Activated T-cell treated with anti-CD3 and anti-CD28 coated beads for 24 hours (primary cell): ENCODE results near the gene CFAP251.
A peak's percentile ranks its signal among the peaks of the same experiment; 100 is the strongest.
"Not testable (repeated sequence)": the region's sequence is repeated elsewhere in the genome, so short reads cannot be mapped to it uniquely, and the experiment has no call there.

Experiments
- DNase-seq: peaks from one replicate; pipeline ENCODE4 v3.0.0-alpha.2; 2020; ENCODE audit warnings: low read depth

The CFAP251 gene, protein sequence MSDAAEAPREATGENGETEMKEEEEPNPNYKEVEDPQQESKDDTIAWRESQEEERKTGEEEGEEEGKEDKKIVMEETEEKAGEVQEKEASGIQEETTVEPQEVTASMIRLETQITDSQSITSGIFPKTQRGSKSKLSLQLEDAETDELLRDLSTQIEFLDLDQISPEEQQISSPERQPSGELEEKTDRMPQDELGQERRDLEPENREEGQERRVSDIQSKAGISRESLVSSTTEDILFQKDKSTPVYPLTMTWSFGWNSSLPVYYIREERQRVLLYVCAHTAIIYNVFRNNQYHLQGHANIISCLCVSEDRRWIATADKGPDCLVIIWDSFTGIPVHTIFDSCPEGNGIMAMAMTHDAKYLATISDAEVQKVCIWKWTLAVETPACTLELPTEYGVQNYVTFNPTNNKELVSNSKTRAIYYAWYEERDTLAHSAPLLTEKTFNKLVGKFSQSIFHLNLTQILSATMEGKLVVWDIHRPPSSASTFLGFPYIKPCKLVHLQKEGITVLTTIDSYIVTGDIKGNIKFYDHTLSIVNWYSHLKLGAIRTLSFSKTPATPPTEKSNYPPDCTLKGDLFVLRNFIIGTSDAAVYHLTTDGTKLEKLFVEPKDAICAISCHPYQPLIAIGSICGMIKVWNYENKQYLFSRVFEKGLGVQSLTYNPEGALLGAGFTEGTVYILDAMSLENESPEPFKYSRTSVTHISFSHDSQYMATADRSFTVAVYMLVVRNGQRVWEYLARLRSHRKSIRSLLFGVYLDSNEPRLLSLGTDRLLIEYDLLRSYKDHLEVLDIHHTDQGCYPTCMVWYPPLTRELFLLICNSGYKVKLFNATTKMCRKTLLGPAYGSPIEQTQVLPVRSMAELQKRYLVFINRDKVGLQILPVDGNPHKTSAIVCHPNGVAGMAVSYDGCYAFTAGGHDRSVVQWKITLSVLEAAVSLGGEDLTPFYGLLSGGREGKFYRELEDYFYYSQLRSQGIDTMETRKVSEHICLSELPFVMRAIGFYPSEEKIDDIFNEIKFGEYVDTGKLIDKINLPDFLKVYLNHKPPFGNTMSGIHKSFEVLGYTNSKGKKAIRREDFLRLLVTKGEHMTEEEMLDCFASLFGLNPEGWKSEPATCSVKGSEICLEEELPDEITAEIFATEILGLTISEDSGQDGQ

DNA sequence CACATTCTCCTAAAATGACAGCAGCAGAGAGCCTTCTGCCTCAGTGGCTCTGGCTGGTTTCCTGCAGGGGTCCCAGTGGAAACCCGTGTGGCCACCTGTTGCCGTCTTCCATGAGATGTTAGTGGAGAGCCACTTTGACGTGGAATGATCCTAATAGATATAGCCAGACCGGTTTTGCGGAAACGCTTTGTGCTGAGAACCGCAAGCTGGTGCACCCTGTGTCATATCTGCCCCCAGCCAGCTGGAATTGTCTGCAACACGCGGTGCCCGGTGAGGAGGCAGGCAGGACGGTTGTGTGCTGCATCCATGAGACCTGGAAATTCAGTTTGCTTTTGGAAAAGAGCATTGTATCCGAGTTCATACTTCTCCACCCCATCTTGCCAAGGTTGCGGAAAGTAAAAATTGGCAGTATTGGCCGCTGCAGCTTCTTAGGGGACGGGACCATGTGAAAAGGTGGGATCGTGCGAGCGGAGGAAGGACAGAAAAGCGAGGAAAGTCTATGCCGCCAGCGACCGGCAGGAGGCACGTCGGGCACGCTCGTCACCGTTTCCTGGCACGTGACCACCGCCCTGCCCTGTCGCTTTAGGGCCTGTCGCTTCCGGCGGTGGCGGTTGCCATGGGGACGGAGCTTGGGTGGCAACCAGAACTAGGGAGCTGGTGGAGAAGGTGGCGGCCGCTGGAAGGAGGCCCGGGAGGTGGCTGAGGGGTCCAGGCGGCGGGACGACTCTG, at the start of gene CFAP251:
TSS of gene CFAP251 (plus strand) at position 643 of the 729 bp plus-strand sequence. CDS start 2,714 bp downstream, outside the sequence.
- DNase-seq = peak; percentile 91

DNA sequence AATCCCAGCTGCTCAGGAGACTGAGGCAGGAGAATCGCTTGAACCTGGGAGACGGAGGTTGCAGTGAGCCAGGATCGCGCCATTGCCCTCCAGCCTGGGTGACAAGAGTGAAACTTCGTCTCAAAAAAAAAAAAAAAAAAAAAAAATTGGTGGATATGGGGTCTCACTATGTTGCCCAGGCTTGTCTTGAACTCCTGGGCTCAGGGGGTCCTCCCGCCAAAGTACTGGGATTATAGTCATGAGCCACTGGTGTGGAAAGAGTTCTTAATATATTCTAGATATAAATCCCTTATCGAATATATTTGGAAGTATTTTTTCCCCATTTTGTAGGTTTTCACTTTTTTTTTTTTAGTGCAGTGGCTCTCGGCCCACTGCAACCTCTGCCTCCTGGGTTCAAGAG, 49.2 kb upstream of the CFAP251 start:
- DNase-seq = not testable (repeated sequence)

DNA sequence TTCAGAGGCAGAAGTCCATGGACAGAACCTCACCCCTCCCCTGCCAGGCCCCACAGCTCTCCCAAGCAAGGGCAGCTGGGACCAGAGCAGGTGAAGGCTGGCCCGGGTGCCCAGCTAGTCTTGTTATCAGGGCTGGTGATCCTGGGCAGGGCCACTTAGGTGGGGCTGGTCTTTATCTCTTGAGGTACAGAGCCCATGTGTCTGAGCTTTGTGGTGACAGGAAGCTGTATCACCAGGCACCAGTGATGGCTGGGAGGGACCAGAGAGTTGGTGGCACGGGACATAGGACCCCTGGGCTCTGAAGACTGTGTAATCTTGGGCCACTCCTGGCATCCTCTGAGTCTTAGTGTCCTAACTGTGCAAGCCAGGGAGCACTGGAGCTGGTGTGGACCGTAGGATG, 46.9 kb upstream of the CFAP251 start:
- DNase-seq = no peak

DNA sequence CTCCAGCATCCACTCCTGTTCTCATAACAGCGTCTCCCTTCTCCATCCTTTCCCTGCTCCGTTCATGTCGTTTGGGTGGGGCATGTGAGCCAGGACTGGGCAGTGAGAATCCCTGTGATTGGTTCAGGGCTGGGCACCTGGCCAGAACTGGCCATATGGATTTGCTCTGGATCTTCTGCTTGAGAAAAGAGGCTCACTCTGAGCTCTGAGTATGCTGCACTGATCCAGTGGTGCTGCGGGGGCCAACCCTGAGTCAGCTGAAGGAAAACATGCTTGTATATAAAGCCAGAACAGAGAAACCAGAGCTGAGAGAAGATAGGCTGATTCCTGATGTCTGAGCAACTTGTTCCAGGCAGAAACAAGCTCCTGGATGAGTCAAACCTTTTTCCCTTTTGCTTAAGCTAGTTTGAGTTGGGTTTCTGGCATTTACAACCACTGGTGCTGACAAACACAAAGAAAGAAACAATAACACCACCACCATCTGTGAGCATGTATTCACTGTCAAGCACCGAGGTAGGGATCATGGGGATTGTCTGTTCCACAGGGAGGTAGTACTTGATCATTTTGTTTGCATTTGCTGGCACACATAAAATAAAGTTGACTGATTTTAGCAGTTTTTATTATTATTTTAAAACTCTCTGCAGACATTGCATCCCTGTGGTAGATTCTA, 45.7 kb upstream of the CFAP251 start:
- DNase-seq = no peak

DNA sequence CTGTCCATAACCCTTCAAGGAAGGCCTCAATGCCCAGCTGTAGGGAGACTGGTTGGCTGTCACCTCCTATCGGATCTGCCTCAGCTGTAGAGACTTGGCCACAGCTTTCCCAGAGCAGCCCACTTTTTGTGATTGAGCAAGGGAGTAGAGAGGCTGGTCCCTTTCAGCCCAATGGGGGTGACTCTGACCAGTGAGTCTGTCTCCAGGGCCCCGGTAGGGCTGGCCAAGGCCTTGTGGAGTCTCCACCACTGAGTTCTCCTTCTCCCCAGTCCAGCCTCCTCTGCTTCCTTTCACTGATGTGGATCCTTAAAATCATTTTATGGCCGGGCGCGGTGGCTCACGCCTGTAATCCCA, 45.2 kb upstream of the CFAP251 start:
- DNase-seq = no peak

DNA sequence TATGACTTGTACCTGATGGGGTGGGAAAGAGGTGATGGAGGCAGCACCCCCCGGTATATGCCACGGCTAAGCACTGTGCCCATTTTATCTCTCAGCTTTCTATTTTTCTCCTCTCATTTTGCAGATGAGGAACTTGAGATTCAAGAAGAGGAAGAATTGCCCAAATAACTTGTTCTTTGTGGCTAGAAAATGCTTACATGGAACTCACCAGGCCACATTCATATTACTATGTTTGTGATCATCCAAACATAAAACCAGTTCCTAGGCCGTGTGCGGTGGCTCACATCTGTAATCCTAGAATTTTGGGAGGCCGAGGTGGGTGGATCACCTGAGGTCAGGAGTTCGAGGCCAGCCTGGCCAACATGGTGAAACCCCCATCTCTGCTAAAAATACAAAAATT, 44.3 kb upstream of the CFAP251 start:
- no peak for DNase-seq

DNA sequence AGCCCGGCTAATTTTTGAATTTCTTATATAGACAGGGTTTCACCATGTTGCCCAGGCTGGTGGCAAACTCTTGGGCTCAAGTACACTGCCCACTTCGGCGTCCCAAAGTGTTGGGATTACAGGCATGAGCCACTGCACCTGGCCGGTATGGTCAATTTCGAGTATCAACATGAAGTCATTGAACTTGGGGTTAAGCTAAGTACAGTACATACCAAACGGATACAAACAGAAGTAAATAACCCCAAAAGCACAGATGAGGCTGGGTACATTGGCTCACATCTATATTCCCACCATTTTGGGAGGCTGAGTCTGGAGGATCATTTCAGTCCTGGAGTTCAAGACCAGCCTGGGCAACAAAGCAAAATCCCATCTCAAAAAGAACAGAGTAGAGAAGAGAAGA, 42.8 kb upstream of the CFAP251 start:
- DNase-seq = no peak

DNA sequence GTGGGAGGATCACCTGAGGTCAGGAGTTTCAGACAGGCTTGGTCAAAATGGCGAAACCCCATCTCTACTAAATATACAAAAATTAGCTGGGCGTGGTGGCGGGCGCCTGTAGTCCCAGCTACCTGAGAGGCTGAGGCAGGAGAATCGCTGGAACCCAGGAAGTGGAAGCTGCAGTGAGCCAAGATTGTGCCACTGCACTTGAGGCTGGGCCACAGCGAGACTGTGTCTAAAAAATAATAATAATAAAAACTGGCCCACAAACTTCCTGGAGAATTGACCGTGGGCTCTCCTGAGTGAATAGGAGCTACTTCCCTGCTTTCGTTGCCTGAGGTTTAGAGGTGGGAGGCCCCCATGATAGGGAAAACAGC, 42.3 kb upstream of the CFAP251 start:
- DNase-seq = not testable (repeated sequence)

DNA sequence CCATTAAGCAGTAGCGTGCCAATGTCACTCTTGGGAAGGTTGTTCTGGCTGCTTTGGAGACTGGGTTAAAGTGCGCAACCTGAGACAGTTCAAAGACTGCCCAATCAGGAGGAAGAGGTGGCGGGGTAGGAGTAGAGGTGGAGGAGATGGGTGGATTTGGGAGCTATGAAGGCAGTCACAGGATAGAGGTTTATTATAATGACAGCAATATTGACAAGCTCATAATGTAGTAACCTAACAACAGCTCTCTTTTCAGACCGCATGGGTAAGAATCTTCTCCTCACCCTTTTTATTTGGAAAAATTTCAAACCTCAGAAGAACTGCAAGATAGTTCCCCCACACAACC, 35.1 kb upstream of the CFAP251 start:
- no peak for DNase-seq

DNA sequence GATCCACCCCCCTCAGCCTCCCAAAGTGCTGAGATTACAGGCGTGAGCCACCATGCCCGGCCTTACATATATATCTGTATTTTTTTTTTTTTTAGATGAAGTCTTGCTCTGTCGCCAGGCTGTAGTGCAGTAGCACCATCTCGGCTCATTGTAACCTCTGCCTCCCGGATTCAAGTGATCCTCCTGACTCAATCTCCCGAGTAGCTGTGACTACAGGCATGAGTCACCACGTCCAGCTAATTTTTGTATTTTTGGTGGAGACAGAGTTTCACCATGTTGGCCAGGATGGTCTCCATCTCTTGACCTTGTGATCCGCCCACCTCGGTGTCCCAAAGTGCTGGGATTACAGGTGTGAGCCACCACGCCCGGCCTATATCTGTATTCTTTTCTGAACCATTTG, 33.3 kb upstream of the CFAP251 start:
- DNase-seq = not testable (repeated sequence)

DNA sequence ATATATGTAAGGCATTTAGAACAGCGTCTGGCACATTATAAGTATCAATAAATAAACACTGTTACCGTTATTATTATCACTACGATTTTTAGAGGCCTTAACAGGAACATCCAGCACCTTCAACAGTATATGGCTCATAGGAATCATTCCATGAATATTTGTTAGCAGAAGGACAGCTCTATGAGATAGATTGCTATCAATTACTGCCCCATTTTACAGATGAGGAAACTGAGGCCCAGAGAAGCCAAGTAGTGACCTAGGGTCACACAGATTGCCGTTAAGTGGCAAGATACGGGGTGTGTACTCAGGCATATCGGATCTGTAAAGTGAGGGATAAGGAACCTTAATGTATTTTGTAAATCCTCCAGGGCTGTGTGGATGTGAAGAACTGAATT, 30.3 kb upstream of the CFAP251 start:
- no peak for DNase-seq

DNA sequence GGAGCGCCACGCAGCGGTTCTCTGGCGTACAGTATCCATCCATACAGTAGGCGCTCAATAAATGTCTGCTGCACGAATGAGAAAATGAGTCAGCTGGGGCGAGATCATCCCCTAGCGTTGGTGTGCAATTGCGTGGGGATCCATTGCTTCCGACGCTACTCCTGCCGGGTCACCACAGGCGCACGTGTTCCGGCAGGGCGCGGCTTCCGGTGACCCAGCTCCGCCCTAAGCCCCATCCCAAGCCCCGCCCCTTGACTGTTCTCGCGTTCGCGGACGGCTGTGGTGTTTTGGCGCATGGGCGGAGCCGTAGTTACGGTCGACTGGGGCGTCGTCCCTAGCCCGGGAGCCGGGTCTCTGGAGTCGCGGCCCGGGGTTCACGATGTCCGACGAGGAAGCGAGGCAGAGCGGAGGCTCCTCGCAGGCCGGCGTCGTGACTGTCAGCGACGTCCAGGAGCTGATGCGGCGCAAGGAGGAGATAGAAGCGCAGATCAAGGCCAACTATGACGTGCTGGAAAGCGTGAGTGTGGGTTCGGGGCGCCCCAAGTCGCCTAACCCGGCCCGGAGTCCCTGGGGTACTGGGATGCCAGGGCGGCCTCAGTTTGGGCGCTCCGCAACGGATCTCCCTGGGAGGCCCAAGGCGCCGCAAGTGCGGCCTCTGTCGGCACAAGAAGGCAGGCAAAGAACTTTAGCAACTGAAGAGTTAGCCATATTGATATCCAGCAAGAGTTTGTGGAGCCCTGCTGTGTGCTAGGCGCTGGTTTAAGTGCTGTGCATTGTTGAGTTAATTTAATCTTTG, 29.7 kb upstream of the CFAP251 start, which contains the start of gene PSMD9:
TSS of gene PSMD9 (plus strand) at position 313 of the 796 bp plus-strand sequence. CDS start at position 380, 67 bp downstream.
- peak; percentile 99 for DNase-seq

DNA sequence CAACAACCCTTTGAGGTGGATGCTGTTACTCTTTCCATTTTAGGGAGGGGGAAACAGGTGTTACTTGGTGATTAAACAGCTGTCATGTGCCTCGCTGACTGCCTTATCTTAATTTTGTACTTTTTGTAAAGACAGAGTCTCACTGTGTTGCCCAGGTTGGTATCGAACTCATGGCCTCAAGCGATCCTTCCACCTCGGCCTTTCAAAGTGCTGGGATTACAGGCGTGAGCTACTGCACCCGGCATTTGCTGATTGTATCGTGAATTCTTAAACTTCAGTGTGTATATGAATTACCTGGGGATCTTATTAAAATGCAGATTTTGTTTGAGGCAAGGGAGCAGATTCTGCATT, 29.1 kb upstream of the CFAP251 start:
- no peak for DNase-seq

DNA sequence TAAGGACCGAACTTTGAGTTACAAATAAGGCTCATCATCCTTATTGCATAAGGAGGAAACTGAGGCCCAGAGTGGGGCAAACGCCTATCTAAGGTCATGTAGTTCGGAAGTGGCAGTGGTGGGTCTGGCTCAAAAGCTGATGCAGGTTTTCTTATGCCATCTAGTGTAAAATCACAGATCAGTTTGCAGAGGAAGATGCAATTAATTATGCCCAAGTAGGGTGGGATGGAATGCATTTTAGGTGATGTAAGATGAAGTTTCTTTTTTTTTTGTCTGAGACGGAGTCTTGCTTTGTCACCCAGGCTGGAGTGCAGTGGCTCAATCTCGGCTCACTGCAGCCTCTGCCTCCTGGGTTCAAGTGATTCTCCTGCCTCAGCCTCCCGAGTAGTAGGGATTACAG, 28.7 kb upstream of the CFAP251 start:
- DNase-seq = not testable (repeated sequence)

DNA sequence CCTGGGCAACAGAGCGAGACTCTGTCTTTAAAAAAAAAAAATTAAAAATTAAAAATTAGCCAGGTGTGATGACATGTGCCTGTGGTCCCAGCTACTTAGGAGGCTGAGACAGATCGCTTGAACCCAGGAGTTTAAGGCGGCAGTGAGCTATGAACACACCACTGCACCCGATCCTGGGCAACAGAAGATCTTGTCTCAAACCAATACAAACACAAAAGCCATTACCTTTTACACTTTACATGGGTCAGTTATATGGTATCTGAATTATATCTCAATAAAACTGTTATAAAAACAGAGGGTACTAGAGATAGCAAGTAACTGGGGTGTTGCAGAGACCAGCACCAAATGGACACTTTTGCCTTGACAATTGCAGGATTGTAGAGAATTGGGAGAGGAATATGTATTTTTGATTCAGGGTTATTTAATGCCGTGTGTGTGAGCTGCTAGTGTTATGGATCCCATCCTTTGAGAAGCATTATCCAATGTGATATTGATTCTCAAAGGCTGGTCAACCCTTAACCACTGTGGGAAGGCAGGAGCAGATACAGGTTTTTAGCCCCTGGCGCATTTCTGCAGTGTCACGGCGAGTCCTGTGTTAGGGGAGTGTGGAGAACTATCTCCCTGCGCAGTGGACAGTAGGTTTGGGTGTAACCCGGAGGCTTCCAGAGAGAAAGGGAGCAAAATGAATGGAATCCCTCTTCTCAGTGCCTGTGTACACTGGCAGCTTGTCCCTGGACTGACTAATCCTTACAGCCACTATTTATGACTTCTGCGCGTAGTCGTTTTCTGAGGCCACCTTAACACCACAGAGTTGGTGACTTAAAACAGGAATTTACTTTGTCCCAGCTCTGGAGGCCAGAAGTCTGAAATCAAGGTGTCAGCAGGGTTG, 25.5 kb upstream of the CFAP251 start:
- no peak for DNase-seq

DNA sequence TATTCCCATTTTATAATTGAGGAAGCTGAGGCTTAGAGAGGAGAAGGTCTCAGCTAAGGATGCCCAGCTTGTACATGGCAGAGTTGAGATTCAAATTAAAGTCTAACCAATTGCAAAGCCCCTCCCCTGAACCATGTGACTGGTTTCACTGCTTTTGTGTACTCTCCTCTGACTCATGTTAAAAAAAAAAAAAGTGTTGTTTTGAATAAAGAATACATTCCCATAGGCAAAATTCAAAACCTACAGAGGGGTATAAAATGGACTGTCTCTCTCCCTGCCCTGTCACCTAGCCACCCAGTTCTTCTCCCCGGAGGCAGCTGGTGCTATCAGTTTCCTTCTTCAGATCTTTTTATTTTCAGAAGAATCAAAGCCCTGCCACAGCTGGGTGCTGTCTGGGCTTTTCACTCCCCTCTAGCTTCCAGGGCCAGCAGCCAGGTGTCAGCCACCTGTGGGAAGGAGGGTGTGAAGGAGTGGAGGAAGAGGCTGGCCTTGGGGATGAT, 24.4 kb upstream of the CFAP251 start:
- DNase-seq = no peak

DNA sequence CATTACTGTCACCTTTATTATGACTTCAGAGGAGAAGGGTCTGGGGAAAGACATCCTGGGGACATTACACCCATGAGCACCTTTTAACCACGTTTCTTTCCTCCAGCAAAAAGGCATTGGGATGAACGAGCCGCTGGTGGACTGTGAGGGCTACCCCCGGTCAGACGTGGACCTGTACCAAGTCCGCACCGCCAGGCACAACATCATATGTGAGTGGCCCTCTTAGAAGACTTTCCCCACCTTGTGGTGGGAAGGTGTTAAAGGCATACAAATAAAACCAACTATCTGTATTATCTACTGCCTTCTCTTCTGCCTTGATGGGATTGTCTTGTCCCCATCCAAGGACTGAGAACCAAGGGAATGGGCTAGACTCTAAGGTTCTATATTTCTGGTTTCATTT, 23.8 kb upstream of the CFAP251 start:
- no peak for DNase-seq

DNA sequence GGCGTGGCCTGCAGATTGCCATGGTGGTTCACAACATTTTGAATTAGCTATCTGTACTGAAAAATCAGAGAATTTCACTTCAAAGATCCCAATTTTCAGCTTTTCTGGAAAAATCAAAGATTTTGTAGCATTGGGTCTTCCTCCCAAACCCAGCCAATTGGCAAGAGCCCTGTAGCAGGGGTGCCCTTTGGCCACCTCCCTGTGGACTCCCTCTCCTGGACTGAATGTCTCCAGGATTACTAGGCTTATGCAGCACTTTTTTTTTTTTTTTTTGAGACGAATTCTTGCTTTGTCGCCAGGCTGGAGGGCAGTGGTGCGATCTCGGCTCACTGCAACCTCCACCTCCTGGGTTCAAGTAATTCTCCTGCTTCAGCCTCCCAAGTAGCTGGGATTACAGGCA, 20.1 kb upstream of the CFAP251 start:
- no peak for DNase-seq

DNA sequence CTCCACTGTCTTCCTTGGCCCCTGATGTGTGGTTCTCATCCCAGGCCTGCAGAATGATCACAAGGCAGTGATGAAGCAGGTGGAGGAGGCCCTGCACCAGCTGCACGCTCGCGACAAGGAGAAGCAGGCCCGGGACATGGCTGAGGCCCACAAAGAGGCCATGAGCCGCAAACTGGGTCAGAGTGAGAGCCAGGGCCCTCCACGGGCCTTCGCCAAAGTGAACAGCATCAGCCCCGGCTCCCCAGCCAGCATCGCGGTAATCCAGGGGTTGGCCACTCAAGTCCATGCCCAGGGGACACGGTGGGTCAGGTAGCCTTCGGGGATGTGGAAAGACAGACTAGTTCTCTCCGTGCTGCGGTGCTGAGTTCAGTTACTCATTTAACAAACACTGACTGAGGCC, 18.8 kb upstream of the CFAP251 start:
- no peak for DNase-seq

DNA sequence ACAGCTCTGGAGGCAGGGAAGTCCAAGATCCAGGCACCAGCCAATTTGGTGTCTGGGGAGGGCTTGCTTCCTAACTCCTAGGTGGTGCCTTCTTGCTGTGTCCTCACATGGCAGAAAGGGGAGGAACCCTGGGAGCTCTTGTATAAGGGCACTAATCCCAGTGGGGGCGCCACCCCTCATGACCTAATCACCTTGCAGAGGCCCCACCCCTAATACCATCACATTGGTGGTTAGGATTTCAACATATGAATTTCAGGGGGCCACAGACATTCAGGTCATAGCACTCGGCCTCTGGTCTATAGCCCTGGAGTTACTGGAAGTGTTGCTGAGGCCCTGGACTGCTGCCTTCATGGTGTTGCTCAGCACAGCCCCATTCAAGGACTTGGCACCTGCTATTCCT, 15.2 kb upstream of the CFAP251 start:
- DNase-seq = no peak
